NOMO-1 treated with dmso at 0.1 percent for 144 hours (cell line): Measurements from ENCODE around the gene CNGB1.

ENCODE experiments used
- DNase-seq: peaks from one replicate; lab custom pipeline; 2025; ENCODE audit not compliant: unreplicated experiment; lab: John Stamatoyannopoulos, UW

CNGB1 gene

DNA sequence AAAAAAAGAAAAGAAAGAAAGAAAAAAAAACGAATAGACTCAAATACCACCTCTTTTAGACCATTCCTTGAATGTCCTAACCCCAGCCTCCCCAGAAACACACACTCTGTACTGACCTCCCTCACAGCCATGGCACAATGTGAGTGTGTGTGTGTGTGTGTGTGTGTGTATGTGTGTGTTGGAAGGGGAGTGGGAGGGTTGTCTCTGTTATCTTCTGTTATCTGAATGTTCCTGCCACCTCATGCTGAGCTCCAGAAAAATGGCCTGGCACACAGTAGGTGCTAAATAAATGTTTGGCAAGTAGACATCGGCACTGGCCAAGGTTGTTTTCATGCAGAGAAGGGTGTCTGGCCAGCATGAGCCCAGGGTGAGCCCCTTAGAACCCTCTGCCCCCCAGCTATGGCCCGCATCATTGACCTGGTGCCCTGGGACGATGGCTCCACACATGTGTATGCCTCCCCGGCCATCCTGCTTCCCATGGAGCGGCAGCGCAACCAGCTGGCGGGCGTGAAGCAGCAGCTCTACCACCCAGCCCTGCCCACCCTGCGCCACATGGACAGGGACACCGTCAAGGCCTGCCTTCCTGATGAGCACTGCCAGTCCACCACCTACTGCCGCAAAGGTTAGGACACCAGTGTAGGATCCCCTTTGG lies 6.6 kb upstream of the CNGB1 start:
- no peak for DNase-seq

GRCh38 chr16:57976331-57976796 lies 5.4 kb upstream of the CNGB1 start:
- DNase-seq = no peak

GRCh38 chr16:57972306-57972705 lies 1.4 kb upstream of the CNGB1 start:
- no peak for DNase-seq

GRCh38 chr16:57971848-57972247 lies 920 bp upstream of the CNGB1 start:
- DNase-seq = no peak

GRCh38 chr16:57970319-57970718 lies 609 bp downstream of the CNGB1 start:
- no peak for DNase-seq

GRCh38 chr16:57969451-57970123 lies 1.3 kb downstream of the CNGB1 start:
- DNase-seq = no peak

- no peak for DNase-seq
These were observed 3.0 kb downstream of the CNGB1 start for GRCh38 chr16:57967916-57968315.

- DNase-seq = no peak
These were observed 3.9 kb downstream of the CNGB1 start for GRCh38 chr16:57966986-57967385.

DNA sequence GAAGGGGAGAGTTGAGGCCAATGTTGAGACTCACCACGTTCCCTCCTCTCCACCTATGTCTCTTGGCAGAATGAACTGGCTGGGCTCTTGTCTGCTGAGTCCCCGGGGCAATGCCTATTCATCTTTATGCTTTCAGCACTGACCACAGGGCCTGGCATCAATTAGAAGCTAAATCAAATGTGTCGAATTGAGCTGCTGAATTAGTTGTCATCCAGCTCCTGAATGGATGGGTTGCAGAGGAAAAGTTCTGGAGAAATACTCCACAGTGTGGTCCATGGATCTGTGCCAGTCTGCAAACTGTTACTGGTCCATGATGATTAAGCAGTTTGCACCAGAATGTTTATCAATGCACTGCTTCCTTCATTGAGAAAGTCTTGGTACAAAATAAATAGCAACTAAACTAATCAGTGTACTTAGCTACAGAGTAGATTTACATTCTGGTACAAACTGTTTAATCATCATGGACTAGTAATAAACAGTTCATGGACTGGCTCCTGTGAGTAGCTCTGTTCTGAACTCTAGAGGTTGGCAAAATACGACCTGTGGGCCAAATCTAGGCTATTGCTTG lies 4.6 kb downstream of the CNGB1 start:
- no peak for DNase-seq

- no peak for DNase-seq
These were observed 6.7 kb downstream of the CNGB1 start for GRCh38 chr16:57964157-57964700.

- no peak for DNase-seq
These were observed 8.2 kb downstream of the CNGB1 start for GRCh38 chr16:57962756-57963155.

- no peak for DNase-seq
These were observed 8.9 kb downstream of the CNGB1 start for GRCh38 chr16:57962046-57962445.

GRCh38 chr16:57961538-57961937 lies 9.4 kb downstream of the CNGB1 start:
- DNase-seq = no peak

DNA sequence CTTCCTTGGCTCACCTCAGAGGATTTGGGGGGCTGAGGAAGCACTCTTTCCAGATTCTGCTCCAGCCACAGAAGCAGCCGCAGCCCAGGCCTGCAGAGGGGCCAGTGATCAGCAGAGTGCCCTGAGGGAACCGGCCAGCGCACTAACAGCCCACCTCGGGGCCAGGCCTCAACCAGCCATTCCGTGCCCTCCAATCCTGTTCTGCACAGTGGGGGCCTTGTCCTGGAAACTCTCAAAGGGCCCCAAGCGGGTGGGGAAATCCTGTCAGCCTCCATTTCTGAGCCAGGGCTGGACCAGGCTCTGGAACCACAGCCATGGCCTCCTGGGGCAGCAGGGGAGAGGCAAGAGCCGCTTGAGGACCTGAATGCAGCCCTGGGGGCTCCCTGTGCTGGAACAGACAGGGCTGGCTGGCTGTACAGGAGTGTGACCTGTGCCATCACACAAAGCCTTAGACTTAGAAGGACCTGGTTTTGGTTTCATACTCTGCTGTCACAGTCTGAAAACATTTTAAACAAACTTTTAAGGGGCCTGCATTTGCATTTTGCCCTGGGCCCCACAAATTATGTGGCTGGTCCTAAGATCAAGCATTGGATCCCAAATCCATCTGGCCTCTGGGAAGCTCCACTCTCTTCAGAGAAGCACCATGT lies 10.0 kb downstream of the CNGB1 start:
- DNase-seq = no peak

GRCh38 chr16:57960310-57960709 lies 10.6 kb downstream of the CNGB1 start:
- no peak for DNase-seq

GRCh38 chr16:57959804-57960203 lies 11.1 kb downstream of the CNGB1 start:
- DNase-seq = no peak

DNA sequence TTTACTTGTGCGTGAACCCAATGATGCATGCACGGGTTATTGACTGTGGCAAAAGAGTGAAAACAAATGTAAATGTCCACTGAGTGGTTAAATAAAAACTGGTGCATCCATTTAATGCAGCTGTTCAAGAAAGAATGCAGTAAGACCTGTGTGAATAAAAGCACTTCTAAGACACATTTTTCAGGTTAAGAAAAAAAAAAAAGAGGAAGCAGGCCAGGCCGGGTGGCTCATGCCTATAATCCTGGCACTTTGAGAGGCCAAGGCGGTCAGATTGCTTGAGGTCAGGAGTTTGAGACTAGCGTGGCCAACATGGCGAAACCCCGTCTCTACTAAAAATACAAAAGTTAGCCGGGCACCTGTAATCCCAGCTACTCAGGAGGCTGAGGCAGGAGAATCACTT lies 11.8 kb downstream of the CNGB1 start:
- peak; percentile 20 for DNase-seq

DNA sequence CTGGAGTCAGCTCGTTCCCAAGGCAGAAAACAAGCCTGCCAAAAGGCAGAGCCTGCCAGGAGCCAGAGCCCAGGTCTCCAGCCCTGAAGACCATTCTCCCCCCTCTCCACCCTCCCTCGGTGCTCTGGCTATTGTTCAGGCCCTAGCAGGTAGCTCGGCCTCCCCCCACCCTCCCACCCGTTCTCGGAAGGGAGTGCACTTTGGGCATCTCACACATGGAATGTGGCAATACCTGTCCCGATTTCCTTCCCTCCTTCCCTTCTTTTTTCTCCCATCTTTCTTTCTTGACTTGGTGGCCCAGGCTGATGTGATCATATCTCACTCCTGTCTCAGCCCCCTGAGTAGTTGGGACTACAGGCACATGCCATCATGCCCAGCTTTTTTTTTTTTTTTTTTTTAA lies 12.4 kb downstream of the CNGB1 start:
- DNase-seq = no peak

- no peak for DNase-seq
These were observed 13.1 kb downstream of the CNGB1 start for GRCh38 chr16:57957673-57958392.

DNA sequence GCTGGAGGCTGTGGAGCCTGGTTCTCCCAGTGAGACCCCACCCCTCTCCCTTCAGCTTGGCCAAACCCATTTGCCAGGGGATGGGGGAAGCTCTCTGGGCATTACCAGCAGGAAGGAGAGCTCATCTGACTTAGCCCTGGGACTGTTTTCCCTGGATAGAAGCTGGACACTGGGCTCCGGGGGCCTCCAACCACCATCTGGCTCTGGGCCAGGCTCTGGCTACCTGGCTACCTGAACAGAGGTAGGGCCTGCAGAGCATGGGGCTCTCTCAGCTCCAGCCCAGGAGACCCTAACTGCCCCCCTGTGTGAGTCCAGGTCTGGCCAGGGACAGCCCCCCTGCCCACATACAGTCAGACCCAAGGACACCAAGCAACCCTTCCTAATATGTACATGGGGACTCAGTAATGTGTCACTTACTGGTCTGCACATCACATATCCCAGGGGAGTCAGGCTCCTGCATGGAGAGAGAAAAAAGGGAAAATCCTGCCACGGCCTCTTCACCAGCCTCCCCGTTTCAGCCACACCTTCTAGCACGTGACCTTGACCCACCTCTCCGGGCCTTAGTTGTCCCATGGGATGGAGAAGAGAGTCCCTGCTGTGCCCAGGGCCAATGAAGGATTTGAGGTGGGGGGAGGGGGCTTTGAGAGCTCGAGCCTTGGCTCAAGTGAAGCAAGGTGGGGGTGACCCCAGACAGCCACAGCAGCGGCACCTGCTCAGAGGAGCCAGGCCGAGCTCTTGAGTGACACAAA lies 13.8 kb downstream of the CNGB1 start:
- DNase-seq = no peak
